NCI-H2107 treated with DMSO at 0.1 percent for 48 hours (cell line): ENCODE measurements around the gene CD69.

Source experiments
- DNase-seq: peaks from one replicate; lab custom pipeline; 2025; ENCODE audit not compliant: unreplicated experiment; lab: John Stamatoyannopoulos, UW

The CD69 gene

DNA sequence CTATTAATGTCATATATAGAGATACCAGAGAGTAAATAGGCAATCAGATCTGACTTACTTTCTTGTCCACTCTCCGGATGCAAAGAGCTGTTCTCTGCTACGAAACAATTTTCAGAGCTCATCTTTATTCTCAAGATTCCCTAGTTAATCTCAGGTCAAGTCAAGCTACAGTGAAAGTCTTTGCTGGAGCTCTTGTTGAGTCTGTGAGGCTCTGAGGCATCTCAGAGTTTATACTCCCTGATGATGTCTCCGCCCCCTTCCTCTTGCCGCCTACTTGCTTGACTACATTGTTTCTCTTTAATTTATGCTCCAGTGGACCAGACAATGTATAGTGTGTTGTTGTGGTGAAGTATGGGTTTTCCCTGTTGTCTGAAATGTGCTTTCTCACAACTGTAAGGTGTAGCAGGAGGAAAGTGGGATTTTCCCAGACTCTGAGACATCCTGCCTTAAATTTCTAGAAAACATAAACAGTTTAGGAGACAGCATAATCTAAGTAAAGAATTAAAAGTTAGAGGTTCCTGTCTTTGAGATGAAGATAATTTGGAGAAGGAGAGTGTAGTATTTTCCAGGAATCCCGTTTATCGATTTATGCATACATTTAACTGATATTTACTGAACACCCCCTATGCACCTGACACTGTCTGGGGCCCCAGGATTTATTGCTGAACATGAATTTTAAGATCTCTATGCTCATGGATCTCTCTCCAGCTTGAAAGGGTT is at the start of gene CD69:
CD69 (minus strand) TSS at position 203 of the 720 bp plus-strand sequence; CDS start at position 122, 81 bp downstream.
- DNase-seq, result no peak

DNA sequence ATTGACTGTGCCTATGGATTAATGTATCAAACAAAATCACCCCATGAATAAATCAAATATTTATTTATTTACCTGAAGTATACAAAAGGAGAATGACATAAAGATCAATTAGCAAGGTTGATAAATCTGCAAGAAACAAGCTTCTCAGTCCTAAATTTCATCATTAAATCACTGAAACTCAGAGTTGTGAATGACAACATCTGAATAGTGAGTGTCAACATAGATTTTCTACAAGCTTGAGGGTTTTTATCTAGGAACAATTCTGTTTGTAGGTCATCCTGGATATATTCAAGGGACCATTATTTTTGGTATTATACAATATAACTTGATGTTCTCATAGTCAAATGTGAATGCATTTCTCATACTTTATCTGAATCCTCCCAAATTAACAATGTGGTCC is 49.2 kb upstream of the CD69 start:
- DNase-seq, result no peak

DNA sequence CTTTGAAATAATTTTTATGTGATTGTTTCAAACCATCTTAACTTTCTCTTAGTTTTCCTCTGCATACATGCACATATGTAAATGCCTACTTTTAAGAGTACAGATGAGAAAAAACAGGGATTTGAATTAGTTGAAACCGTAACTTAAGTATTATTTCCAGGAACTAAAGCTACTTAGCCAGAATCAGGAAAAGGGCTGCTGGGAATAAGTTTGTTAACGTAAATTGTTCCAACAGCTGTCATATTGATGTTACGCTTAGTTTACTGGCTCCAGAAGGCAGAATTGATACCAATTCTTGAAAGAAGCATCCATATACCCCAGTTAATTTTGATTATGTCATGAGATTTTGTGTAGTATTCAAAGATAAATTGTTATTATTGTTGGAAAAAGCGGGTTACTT is 48.6 kb upstream of the CD69 start:
- DNase-seq, result no peak

DNA sequence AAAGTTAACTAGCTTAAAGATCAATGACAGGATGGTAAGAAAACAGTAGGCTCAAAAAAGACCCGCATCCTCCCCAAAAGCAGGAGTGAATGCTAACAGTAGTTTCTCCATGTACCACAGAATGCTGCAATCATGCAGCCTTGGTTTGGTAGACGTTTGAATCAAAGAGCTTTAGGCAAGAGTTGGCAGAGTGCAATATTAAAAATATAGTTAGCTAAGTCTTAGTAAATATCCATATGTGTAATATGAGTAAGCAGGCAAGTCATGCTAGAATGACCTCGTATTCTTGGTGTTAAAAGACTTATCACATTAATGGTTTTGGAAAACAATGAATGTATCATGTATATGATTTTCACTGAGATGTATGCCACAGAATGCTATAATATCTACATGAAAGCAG is 47.8 kb upstream of the CD69 start:
- no peak for DNase-seq

DNA sequence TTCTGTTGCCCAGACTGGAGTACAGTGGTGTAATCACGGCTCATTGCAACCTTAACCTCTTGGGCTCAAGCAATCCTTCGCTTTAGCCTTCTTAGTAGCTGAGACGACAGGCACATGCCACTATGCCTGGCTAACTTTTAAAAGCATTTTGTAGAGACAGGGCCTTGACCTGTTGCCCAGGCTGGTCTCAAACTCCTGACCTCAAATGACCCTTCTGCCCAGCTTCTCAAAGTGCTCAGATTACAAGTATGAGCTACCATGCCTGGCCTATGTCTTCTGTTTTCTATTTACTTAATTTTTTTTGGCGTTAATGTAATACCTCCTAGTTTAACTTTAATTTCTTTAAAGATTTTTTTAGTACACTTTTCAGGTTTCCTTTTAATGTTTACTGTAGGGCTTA is 46.0 kb upstream of the CD69 start:
- no peak for DNase-seq

DNA sequence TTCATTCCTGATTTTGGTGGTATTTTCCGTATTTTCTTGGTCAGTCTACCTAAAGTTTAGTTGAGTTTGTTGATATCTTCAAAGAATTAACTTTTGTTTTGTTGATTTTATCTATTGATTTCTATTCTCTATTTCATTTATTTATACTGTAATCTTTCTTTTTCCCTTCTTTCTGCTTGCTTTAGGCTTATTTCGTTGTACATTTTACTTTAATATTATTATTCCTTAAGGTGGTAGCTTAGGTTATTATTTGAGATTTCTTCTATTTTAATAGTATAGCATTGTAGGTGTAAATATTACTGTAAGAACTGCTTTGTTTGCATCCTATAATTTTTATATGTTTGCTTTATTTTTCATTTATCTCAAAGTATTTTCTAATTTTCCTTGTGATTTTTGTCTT is 45.2 kb upstream of the CD69 start:
- no peak for DNase-seq

DNA sequence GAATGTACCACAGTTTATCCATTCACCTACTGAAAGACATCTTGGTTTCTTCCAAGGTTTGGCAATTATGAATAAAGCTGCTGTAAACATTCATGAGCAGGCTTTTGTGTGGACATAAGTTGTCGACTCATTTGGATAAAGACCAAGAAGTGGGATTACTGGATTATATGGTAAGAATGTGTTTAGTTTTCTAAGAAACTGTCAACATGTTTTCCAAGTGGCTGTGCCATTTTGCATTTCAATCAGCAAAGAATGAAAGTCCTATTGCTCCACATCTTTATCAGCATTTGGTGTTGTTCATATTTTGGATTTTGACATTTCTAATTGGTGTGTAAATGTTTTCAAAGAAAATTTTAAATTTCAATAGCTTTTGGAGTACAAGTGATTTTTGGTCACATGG is 39.3 kb upstream of the CD69 start:
- no peak for DNase-seq

DNA sequence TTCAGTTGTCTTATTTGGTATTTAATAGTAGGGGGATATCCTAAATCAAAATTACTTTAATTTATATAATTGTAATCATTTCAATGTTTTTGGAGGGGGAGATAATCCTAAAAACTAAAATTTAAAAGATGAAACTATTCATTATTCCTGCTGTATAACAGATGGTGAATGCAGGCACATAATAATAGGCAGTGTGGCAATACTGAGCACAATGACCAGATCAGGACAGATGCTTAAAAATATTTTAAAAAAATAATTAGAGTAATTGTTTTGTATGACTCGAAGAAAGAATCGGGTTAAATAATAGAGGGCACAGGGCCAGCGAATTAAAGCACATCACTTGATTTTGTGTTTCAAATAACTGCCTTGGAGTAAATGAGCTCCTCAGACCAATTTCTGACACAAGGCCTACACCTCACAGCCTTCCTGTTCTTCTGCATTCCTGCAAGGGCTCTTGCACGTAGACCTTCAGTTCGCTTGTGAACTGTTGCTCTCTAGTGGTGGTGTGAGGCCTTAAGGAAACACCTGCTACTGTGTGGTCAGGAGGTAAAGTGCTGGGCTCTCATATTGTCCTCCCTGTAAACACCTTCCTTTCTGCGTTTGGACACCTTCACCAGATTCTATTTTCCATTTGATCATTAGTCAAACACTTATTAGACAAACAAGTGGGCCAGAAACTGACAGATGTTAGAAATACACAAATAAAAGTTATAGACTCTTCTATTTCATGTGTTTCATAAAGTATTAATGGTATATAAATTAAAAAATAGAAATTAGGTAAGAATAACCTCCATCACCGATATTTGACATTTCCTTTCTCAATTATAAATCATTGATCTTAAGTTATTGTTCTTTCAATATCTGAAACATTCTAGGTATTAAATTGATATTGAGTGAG is 37.3 kb upstream of the CD69 start:
- DNase-seq, result peak; percentile 33

DNA sequence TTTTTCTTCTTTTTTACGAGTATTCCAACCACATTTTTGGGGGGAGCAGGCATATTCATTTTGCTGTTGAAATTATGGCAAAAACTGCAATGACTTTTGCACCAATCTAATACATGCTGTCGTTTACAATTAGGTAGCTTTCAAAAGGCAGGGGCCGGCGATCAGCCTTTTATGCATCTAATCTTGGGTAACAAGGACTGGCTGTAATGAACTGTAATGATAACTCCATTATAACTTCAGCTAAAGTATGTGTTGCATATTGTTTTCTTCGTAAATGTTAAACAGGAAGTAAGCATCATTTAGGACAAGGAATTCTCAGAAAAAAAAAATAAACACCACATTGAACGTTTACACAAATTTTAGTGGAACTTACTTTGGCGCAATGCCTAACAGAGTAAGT is 36.3 kb upstream of the CD69 start:
- DNase-seq, result no peak

DNA sequence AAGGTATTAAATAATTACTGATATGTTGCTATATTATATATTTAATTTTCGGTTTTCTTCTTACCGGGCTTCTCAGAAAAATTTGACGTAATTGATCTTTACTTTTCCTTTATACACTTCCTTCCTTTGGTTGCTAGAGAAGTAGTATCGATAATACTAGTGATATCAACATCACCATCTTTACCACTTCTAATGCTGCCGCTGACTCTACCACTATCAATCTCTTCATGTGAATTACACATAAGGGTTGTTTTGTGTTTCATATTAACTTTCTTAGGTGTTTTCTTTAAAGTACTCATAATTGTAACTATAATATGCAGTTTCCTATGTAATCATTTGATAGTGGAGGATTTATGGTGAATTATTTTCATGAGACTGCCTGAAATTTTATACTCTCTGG is 35.6 kb upstream of the CD69 start:
- no peak for DNase-seq

DNA sequence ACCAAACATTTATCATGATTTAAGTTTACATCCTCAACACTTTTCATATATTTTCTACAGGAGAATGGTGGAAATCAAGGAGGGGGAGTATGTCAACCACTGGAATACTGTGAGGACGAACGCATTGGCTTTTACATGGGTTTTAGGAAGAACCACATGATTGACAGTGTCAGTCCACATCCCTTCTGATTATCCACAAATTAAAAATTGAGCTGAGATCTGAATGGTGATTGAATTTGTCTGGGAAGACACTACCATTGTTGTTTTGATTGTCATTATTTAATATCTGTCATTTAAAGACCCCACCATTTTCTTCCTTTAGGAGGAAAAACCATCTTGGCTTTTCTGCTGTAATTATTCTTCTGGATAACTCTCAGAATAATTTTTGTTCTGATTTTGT is 35.2 kb upstream of the CD69 start:
- DNase-seq, result no peak

DNA sequence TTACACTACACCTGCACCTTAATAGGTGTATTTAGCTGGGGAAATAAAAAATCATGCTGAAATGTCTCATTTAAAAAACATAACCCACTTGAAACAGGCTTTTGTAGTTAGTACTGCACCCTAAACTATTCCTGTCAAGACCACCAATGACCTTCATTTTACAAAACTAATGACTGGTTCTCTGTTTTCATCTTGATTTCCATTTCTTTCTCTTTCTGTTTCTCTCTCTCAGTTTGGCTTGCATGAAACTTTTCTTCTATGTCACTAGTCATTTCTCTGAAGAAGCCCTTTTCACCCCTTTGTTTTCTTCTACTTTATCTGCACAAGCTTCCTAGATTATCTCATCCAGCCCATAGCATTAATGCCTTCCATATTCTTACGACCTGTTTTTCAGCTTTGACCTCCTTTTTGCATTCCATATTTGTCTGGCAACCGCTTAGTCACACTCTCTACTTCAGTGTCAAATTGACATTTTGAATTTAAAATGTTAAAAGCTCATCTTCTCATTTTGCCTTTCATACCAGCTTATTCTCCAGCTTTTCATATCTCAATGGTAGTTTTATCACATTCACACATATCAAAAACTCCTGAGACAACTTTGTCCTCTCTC is 33.9 kb upstream of the CD69 start:
- no peak for DNase-seq

DNA sequence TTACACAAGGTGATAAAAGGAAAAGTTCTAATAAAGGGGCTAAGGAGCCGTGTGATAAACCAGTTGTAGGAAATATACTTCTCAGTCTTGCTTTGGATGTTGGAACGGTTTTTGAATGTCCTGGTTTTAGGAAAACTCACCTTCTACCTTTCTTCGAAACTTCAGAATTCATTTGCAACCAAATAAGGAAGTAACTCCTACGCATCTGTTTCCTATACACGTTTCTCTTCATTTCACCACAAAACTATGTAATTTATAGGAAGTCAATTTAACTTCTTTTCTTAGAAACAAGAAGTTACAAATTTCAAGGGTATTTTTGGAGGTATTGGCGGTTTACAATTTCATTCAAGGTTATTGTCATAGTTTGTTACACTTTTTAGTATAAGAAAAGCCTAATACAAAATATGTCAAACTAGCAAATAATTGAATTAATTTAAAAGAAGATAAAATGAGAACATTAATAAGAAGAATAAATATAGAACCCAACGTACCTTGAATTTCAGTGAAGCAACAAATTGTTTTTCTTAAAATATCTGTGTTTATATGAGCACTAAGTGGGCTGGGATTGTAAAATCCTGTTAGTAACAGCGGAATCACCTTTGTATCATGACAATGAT is 33.2 kb upstream of the CD69 start:
- no peak for DNase-seq

DNA sequence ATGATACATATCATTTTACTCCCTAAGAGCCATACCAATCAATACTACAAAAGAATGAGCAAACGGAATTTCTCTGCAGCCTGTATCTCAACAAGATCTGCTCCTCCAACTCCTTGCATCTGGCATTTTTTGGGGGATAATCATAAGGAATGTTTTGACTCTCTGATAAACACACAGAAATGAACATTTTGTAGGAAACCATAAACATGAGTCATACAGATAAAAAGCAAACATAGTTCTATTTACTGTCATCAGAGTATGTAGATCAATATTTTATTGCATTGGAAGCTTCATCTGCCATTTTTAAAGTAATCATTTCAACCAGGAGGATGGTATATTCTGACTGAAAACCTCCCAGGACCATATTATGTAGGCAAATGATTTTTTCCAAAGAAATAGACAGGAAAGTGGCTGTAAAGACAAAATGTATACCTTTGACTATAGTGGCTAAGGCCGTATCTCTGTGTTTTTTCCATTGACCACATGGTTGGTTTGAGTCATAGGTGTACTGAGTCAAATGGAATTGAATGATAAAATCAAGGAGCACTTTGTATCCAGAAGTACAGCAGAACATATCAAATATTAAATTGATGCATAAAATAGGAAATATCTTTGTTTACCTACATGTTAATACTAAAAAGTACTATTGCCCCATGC is 32.4 kb upstream of the CD69 start:
- DNase-seq, result no peak

DNA sequence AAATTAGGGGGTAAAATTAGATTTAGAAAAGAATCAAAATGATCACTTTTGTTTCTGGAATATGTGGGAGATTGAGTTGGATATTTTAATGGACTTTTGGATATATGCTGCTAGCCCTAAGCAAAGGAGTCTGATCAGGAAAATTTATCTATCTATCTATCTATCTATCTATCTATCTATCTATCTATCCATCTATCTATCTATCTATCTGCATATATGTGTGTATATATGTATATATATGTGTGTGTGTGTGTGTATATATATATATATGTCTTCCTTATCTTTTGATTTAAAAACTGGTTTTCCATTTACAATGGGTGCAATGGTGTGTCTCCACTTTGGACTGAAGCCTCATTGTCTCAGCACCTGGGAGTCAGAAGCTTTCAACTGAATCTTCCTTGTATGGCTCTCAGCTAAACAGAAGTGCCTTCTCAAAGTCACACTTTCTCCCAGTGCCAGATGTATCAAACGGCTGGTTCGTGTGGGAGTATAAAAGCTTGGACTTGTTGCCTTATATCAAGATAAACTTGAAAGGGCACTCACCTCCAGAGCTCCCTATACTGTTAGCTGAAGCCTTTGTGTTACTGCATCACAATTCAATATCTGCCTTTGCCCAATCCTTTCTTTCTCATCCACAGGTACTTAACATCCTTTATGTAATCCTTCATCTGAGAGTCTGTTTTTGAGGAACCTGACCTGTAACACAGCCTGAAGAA is 31.6 kb upstream of the CD69 start:
- DNase-seq, result no peak

DNA sequence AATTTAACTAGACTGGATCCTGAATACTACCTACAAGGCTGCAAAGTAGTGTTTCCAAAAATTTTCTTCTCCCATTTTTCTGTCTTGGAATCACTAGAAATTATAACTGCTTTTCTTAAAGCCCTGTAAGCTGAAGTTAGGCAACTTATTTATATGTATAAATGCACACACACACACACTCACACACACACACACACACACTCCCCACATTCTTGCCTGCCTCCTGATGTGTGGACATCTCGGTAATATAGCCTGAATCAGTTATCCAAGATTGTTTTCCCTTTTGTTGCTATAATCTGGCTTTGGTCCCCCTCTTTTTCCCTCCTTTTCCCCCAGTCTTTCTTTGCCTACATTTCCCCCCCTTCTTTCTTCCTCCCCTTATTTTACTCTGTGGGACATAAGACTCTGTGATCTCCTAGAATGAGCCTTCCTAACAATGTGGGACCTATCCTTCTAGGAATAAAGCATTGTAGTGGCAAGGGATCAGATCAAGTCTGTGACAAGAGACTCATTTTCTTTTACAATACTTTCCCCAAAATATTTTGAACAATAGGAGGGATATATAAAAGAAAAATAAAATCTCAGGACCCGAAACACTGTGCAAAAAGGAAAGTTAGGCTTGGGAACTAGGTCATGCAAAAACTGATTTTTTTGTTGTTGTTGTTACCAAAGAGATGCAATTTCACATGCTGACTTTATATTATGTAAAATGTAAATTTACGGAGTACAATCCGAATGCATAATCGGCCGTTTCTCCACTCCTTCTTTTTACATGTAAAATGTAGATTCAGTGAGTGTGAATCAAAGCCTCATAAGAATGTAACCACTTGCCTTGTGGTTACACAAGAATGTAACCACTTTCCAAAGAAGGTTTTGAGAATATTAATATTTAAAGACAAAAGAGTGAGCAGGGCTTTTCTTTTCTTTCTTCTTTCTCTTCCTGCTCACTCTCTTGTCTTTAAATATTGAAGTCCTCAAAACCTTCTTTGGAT is 26.3 kb upstream of the CD69 start:
- DNase-seq, result no peak

DNA sequence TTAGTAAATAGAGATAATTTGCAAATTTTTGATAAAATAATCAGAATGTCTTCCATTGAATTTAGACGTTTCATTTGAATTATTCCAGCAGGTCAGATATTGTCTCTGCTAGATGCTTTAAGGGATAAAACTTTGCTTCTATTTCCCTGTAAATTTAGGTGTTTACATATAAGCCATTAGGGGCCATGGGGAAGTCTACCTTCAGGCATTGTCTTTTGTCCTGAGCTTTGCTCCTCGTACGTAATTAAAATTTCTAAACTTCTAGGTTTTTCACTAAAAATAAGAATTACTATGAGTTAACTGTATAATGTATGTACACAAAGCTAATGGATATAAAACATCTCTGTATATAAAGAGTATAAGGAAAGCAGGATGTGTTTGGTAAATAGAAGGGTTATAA is 24.1 kb upstream of the CD69 start:
- DNase-seq, result no peak

DNA sequence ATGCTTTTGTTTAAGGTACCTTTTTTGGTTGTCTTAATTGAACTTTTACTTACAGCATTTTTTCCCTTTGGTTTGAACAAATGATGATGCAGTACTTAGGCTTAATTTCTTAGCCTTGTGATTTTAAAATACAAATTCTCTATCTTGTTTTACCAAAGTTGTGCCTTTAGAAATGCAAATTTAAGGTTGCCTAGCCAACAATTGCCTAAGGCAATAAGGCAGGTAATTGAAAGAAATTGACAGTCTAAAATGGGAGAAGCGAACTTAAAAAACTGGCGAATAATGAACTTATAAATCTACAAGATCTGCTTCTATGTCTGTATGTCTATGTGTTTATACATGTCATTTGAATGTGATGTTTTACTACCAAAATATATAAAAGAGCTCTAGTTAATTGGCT is 23.6 kb upstream of the CD69 start:
- no peak for DNase-seq
